Endothelial cell (in vitro differentiated cells): Measurements from ENCODE around the gene UTRN. TPM values are rescaled to one million over a fixed set of nuclear protein-coding genes. Genes with fewer than 3 reads are reported as not detected.

Experiments
- DNase-seq: peaks from one replicate; pipeline ENCODE4 v3.0.0; 2021; ENCODE audit warnings: low spot score
- H3K27ac Mint-ChIP-seq: one replicate; pipeline ENCODE4 v1.8.0; 2021; ENCODE audit warnings: mixed read lengths, inconsistent platforms; ENCODE audit not compliant: unreplicated experiment
- H3K27me3 Mint-ChIP-seq: one replicate; pipeline ENCODE4 v1.8.0; 2021; ENCODE audit warnings: mild to moderate bottlenecking, moderate library complexity, mixed read lengths, inconsistent platforms; ENCODE audit not compliant: unreplicated experiment
- H3K36me3 Mint-ChIP-seq: one replicate; pipeline ENCODE4 v1.8.0; 2021; ENCODE audit warnings: mild to moderate bottlenecking, low read depth, mixed read lengths, inconsistent platforms; ENCODE audit not compliant: unreplicated experiment
- H3K4me1 Mint-ChIP-seq: one replicate; pipeline ENCODE4 v1.8.0; 2021; ENCODE audit warnings: mild to moderate bottlenecking, mixed read lengths, inconsistent platforms; ENCODE audit not compliant: unreplicated experiment
- H3K4me3 Mint-ChIP-seq: one replicate; pipeline ENCODE4 v1.8.0; 2021; ENCODE audit warnings: mild to moderate bottlenecking, mixed read lengths, inconsistent platforms; ENCODE audit not compliant: unreplicated experiment
- H3K9me3 Mint-ChIP-seq: one replicate; pipeline ENCODE4 v1.8.0; 2021; ENCODE audit warnings: mixed read lengths, inconsistent platforms; ENCODE audit not compliant: unreplicated experiment
- CTCF ChIP-seq: fragments of 200-600 bp; sonication (generic); IDR thresholded peaks from one replicate; pipeline ENCODE4 v1.5.0; 2021; ENCODE audit warnings: antibody characterized with exemption; ENCODE audit not compliant: unreplicated experiment
- total RNA-seq: library from RNA; stranded (reverse); fragmentation: NEBNext Ultra II Directional; extraction: Animal tissue kit (Norgen Biotek cat#: 25700); gene quantifications from one replicate; pipeline ENCODE4 v1.2.1, GENCODE V29; 2021; ENCODE audit not compliant: unreplicated experiment

The UTRN gene
- total RNA-seq, 1 donor from 2014 or later, result 164 TPM

- no peak for DNase-seq
- Mint-ChIP-seq H3K4me3 (no peak overlapping the region), H3K27ac (no peak overlapping the region), H3K4me1 (peaks cover 40% of the 10 kb centered on the region), H3K36me3 (peaks cover 5% of the 10 kb centered on the region), H3K27me3 (peaks cover 4% of the 10 kb centered on the region), H3K9me3 (no peaks in the 10 kb centered on the region)
- TF ChIP-seq CTCF, result no peak
These were observed 35.6 kb downstream of the UTRN start for GRCh38 chr6:144320741-144321140.

GRCh38 chr6:144321839-144322591 lies 36.9 kb downstream of the UTRN start:
- no peak for DNase-seq
- no peaks in the 10 kb centered on the region for H3K9me3 Mint-ChIP-seq
- no peak overlapping the region for H3K27ac Mint-ChIP-seq
- no peak for TF ChIP-seq CTCF
- peaks cover 37% of the 10 kb centered on the region for H3K4me1 Mint-ChIP-seq
- peaks cover 5% of the 10 kb centered on the region for H3K36me3 Mint-ChIP-seq
- H3K27me3 Mint-ChIP-seq, result peaks cover 4% of the 10 kb centered on the region
- no peak overlapping the region for H3K4me3 Mint-ChIP-seq

- H3K4me3 Mint-ChIP-seq, result no peak overlapping the region
- no peaks in the 10 kb centered on the region for H3K9me3 Mint-ChIP-seq
- H3K36me3 Mint-ChIP-seq, result peaks cover 5% of the 10 kb centered on the region
- H3K27me3 Mint-ChIP-seq, result peaks cover 4% of the 10 kb centered on the region
- DNase-seq, result no peak
- peaks cover 54% of the 10 kb centered on the region for H3K4me1 Mint-ChIP-seq
- H3K27ac Mint-ChIP-seq, result peak overlapping the region; percentile 24
- TF ChIP-seq CTCF, result no peak
These were observed 40.1 kb downstream of the UTRN start for GRCh38 chr6:144325232-144325631.

- no peak overlapping the region for H3K27ac Mint-ChIP-seq
- H3K4me1 Mint-ChIP-seq, result peaks cover 56% of the 10 kb centered on the region
- H3K9me3 Mint-ChIP-seq, result no peaks in the 10 kb centered on the region
- TF ChIP-seq CTCF, result no peak
- peaks cover 5% of the 10 kb centered on the region for H3K36me3 Mint-ChIP-seq
- no peak for DNase-seq
- peaks cover 4% of the 10 kb centered on the region for H3K27me3 Mint-ChIP-seq
- H3K4me3 Mint-ChIP-seq, result no peak overlapping the region
These were observed 41.3 kb downstream of the UTRN start for GRCh38 chr6:144326393-144326792.

- DNase-seq, result no peak
- H3K27me3 Mint-ChIP-seq, result peaks cover 6% of the 10 kb centered on the region
- H3K4me3 Mint-ChIP-seq, result peak overlapping the region; percentile 24
- H3K4me1 Mint-ChIP-seq, result peaks cover 63% of the 10 kb centered on the region
- H3K9me3 Mint-ChIP-seq, result no peaks in the 10 kb centered on the region
- H3K27ac Mint-ChIP-seq, result peak overlapping the region; percentile 78
- TF ChIP-seq CTCF, result no peak
- peaks cover 5% of the 10 kb centered on the region for H3K36me3 Mint-ChIP-seq
These were observed 41.9 kb downstream of the UTRN start for GRCh38 chr6:144327081-144327480.
